Immature natural killer cell (primary cell): Measurements from ENCODE around the gene HOXD8. TPM values are rescaled to one million over a fixed set of nuclear protein-coding genes. Genes with fewer than 3 reads are reported as not detected.

ENCODE experiments used
- DNase-seq, 3 donors: peaks; one replicate each; pipeline ENCODE4 v3.0.0; 2022; ENCODE audit warnings: mixed read lengths in 1 of 3
- H3K27ac Mint-ChIP-seq, 6 donors: one replicate each; pipeline ENCODE4 v1.8.0; 2020; ENCODE audit warnings: mixed read lengths in 6 of 6, mild to moderate bottlenecking in 5 of 6, inconsistent platforms in 4 of 6, moderate library complexity in 3 of 6
- H3K27me3 Mint-ChIP-seq, 3 donors: one replicate each; pipeline ENCODE4 v1.8.0; 2020 to 2021; ENCODE audit warnings: low read depth in 3 of 3, mild to moderate bottlenecking in 3 of 3, mixed read lengths in 3 of 3, moderate library complexity in 3 of 3, inconsistent platforms in 1 of 3
- H3K36me3 Mint-ChIP-seq, 3 donors: one replicate each; pipeline ENCODE4 v1.8.0; 2020; ENCODE audit warnings: mixed read lengths in 3 of 3, inconsistent platforms in 2 of 3, mild to moderate bottlenecking in 2 of 3
- H3K4me1 Mint-ChIP-seq, 2 donors: one replicate each; pipeline ENCODE4 v1.8.0; 2020; ENCODE audit warnings: inconsistent platforms in 2 of 2, mild to moderate bottlenecking in 2 of 2, mixed read lengths in 2 of 2, moderate library complexity in 1 of 2
- H3K4me3 Mint-ChIP-seq, 5 donors: one replicate each; pipeline ENCODE4 v1.8.0; 2020; ENCODE audit warnings: mild to moderate bottlenecking in 5 of 5, mixed read lengths in 5 of 5, inconsistent platforms in 3 of 5, moderate library complexity in 3 of 5
- H3K9me3 Mint-ChIP-seq, 6 donors: one replicate each; pipeline ENCODE4 v1.8.0; 2020; ENCODE audit warnings: mild to moderate bottlenecking in 6 of 6, mixed read lengths in 6 of 6, inconsistent platforms in 4 of 6, moderate library complexity in 3 of 6
- polyA plus RNA-seq, 3 donors: library from polyadenylated mRNA; unstranded; fragments of 300-500 nt; fragmentation: Illumina TruSeq; gene quantifications; one replicate each; pipeline ENCODE4 v1.2.3, GENCODE V29; 2021

The HOXD8 gene
- polyA plus RNA-seq, 3 donors from 2014 or later: not detected

DNA sequence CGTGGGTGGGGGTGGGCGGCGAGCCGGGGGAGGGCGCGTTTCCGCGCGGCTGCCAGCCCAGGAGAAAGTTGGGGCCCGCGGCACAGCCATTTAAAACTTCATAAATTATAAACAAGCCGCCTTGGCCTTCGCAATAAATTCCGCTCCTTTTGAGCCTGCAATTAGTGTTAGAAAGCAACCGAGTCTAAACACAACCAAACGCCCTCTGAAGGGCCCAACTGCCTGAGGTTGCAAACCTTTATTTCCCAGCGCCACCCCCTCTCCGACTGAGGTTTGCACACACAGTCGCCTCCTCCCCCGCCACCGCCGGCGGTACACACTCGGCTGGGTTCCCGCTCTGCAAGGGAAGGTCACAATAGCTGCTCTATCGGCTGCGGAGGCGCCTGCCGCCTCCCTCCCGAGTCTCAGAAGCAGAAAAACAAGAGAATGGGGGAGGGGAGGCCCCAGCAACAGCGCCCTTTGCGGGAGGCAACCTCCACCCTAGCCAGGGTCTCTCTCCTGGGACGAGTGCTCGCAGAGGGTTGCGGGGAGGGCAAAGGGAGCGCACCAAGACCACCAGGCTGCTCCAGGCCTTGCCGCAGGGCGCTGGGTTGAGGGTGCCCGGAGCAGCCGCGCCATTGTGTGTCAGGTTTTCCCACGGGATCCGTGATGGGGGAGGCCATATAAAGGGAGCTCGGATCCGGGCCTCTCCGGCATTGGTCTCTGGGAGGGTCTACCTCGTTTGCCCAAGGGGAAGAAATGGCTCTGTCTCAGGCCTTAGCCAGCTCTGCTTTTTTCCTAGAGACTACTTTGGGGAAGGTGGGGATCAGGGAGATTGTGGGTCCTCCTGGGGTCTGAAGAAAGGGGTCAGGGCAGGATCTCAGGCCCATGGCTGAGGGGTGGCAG, 45.6 kb downstream of the HOXD8 start:
- H3K4me3 Mint-ChIP-seq: no peak overlapping the region
- H3K4me1 Mint-ChIP-seq: peaks cover 3 to 4% of the 10 kb centered on the region in 2 donors
- DNase-seq: no peak
- peaks cover 0 to 9% (median 0%) of the 10 kb centered on the region in 6 donors for H3K9me3 Mint-ChIP-seq
- H3K36me3 Mint-ChIP-seq: no peaks in the 10 kb centered on the region
- no peak overlapping the region for H3K27ac Mint-ChIP-seq
- H3K27me3 Mint-ChIP-seq: peaks cover 24 to 48% (median 39%) of the 10 kb centered on the region in 3 donors

DNA sequence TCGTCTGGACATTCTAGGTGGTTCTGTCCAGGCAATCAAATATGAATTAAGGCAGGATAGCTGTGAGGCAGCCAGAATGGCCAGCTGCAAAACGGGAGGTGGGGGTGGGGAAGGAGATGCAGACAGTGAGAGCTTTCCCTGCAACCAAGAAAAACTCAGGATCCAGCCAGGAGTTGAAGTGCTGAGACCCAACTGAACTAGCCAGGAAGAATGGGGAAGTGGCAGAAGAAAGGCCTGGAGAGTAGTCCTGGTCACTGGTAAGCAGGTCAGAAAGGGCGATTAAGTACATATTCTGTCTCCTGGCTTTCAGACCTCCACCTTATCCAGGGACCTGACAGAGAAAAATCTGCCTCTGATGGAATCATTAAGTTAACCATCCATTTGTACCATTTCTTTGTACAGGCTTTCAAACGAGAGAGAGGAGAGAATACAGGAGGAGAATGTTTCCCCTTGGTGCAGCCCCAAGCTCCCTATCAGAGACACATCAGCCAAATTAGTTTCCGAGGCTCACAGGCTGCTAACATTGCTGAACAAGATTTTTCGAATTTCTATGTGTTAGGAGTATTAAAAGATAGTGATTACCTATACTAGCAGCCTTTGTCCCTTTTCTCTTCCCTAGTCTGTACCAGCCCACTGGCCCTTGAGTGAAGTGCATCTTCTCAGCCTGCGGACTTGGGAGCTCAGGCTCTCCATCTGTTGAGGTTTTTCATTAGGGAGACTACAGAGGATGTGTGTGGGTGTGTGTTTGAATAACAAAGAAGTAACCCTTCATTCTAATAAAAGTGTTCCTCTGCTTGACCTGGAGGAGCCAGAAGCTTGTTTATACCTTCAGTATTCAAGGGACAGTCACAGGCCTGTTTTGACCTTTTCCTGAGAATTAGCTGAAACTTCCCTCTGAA, 46.5 kb downstream of the HOXD8 start:
- Mint-ChIP-seq H3K36me3 (no peaks in the 10 kb centered on the region), H3K4me3 (no peak overlapping the region), H3K27me3 (peaks cover 25 to 48% (median 34%) of the 10 kb centered on the region in 3 donors), H3K9me3 (peaks cover 0 to 12% (median 0%) of the 10 kb centered on the region in 6 donors), H3K27ac (no peak overlapping the region), H3K4me1 (peaks cover 3 to 4% of the 10 kb centered on the region in 2 donors)
- DNase-seq: no peak

DNA sequence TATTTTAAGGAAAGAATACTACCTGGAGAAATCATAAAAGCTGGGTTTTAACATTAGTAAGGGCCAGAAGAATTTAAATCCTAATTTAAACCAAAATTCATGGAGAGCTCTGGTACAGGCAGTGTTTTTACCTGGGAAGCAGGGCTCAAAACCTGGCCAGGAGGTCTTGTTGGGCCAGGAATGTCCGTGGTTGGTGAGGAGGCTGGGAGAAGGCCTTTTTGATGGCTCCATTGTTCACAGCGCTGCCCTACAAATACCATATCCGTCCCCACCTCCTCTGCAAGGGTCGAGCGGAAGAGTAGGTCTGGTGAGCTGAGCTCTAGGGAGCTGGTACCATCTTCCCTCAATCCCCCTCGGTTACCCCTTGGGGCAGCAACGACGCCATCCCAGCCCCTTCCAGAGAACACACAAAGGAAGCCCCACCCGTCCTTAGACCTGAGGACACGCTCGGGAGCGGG, 48.1 kb downstream of the HOXD8 start:
- Mint-ChIP-seq H3K9me3 (peaks cover 0 to 12% (median 0%) of the 10 kb centered on the region in 6 donors), H3K27me3 (peaks cover 22 to 44% (median 31%) of the 10 kb centered on the region in 3 donors), H3K4me3 (peak overlapping the region in 1 of 5 donors; percentile 5), H3K4me1 (peaks cover 3 to 4% of the 10 kb centered on the region in 2 donors), H3K27ac (no peak overlapping the region), H3K36me3 (no peaks in the 10 kb centered on the region)
- no peak for DNase-seq

DNA sequence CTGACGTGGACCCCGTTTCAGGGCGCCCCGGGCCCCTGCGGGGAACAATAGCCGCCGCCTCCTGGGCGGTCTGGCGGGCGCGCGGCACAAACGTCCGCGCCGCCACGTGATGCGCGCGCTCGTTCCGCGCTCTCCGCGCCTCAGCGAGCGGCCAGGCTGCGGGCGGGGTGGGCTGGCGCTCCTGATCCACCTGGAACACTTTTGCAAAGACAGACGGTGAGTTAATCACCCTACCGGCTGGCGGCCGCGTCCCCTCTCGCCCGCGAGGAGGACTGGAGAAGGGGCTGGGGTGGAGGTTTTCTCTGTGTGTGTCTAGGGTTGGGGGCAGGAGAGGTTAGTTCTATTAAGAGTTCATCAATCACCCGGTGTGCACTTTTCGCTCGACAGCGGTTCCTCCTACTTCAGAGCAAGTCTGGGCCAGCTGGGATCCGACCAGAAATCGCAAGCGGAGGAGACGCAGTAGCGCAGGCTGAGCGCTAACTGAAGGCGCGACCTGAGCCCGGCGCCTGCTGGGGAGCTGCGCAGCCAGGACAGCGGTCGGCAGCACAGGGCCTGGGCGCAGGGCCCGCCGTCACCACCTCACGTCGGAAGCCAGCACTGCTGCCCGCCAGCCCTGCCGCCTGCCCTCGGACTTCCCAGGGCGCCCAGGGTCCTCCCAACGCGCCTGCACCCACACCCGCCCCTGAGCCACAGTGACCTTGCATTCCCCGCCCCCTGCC, 48.7 kb downstream of the HOXD8 start:
- Mint-ChIP-seq H3K36me3 (no peaks in the 10 kb centered on the region), H3K9me3 (peaks cover 0 to 12% (median 0%) of the 10 kb centered on the region in 6 donors), H3K27ac (no peak overlapping the region), H3K4me3 (no peak overlapping the region), H3K27me3 (peaks cover 19 to 40% (median 27%) of the 10 kb centered on the region in 3 donors), H3K4me1 (peaks cover 3 to 4% of the 10 kb centered on the region in 2 donors)
- no peak for DNase-seq

DNA sequence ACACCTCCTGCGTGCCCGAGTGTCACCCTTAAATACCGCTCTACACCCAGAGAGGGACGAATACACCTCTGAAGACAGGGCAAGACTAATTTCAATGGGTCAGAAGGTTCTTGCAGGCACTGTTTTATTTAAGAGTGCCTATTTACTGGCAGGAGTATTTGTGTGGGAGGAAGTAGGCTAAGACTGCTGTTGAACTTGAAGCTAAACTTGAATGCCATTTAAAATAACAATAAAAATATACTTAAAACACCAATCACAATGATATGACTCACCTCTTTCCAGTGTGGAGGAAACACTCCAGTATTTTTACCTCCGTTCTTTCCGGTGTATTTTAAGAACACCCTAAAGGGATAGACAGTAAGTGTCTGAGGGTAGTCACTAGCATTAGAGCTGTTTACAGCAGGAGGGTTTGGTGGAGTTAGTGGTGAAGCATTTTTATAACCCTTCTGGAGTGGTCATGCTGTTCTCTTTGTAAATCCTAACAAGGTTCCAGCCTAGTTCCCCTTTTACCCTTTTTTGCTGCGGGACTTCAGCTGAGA, 49.3 kb downstream of the HOXD8 start:
- no peak overlapping the region for H3K27ac Mint-ChIP-seq
- no peak overlapping the region for H3K4me3 Mint-ChIP-seq
- no peak for DNase-seq
- no peaks in the 10 kb centered on the region for H3K36me3 Mint-ChIP-seq
- peaks cover 3 to 4% of the 10 kb centered on the region in 2 donors for H3K4me1 Mint-ChIP-seq
- H3K27me3 Mint-ChIP-seq: peaks cover 20 to 40% (median 25%) of the 10 kb centered on the region in 3 donors
- H3K9me3 Mint-ChIP-seq: peaks cover 0 to 12% (median 0%) of the 10 kb centered on the region in 6 donors

DNA sequence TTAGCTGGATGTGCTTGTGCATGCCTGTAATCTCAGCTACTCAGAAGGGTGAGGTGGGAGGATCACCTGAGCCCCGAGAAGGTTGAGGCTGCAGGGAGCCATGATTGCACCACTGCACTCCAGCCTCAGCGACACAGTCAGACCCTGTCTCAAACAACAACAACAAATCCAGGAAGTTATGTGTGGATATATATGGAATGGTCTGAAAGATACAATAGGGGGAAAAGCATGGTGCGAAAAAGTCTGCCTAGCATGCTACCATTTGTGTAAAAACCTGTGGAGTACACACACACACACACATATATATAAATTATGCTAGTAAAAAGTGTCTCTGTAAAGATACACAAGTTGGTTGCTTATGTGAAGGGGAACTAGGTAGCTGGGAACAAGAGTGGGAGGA, 52.0 kb downstream of the HOXD8 start:
- no peak overlapping the region for H3K27ac Mint-ChIP-seq
- H3K9me3 Mint-ChIP-seq: peaks cover 0 to 11% (median 0%) of the 10 kb centered on the region in 6 donors
- no peak for DNase-seq
- peaks cover 3 to 4% of the 10 kb centered on the region in 2 donors for H3K4me1 Mint-ChIP-seq
- H3K36me3 Mint-ChIP-seq: no peaks in the 10 kb centered on the region
- H3K4me3 Mint-ChIP-seq: no peak overlapping the region
- peaks cover 18 to 42% (median 22%) of the 10 kb centered on the region in 3 donors for H3K27me3 Mint-ChIP-seq

Other genes starting within 250 kb of the HOXD8 start
- gene LNPK, start 127.4 kb upstream of the HOXD8 start, polyA plus RNA-seq: 10 to 100 TPM; 13.7 to 21.3 (median 18.0) TPM
- gene EVX2, start 45.7 kb upstream of the HOXD8 start, polyA plus RNA-seq: not detected
- not detected for gene HOXD13, start 37.0 kb upstream of the HOXD8 start, polyA plus RNA-seq
- gene HOXD12, start 29.9 kb upstream of the HOXD8 start, polyA plus RNA-seq: not detected
- gene HOXD11, start 22.4 kb upstream of the HOXD8 start, polyA plus RNA-seq: not detected
- gene HOXD10, start 12.9 kb upstream of the HOXD8 start, polyA plus RNA-seq: not detected
- gene HOXD9, start 7.0 kb upstream of the HOXD8 start, polyA plus RNA-seq: not detected
- gene HOXD4, start 21.8 kb downstream of the HOXD8 start, polyA plus RNA-seq: not detected
- gene HOXD3, start 27.6 kb downstream of the HOXD8 start, polyA plus RNA-seq: not detected
- gene HOXD1, start 59.0 kb downstream of the HOXD8 start, polyA plus RNA-seq: not detected
- 10 to 100 TPM in 2 of 3 donors, 1 to 10 TPM in 1; 8.2 to 15.5 (median 13.8) TPM for gene MTX2, start 139.7 kb downstream of the HOXD8 start, polyA plus RNA-seq